Mucosa of descending colon (tissue), 3 donors: Measurements from ENCODE around the gene ABCA8. TPM values are rescaled to one million over a fixed set of nuclear protein-coding genes. Genes with fewer than 3 reads are reported as not detected.

Source experiments
- ATAC-seq: fragments of 200-7000 bp; cut with Tn5 transposase; one replicate; pipeline ENCODE4 v1.9.1; 2020; ENCODE audit warnings: mild to moderate bottlenecking, moderate library complexity
- DNase-seq, 3 donors: peaks; one replicate each; pipeline ENCODE4 v3.0.0-alpha.2; 2020
- H3K36me3 ChIP-seq: fragments of 200-600 bp; one replicate; pipeline ENCODE4 v1.8.0; 2021; ENCODE audit warnings: low read depth, mild to moderate bottlenecking
- H3K4me1 ChIP-seq: fragments of 200-600 bp; one replicate; pipeline ENCODE4 v1.8.0; 2021; ENCODE audit warnings: low read depth, mild to moderate bottlenecking
- H3K4me3 ChIP-seq: fragments of 200-600 bp; one replicate; pipeline ENCODE4 v1.8.0; 2021; ENCODE audit warnings: mild to moderate bottlenecking
- H3K9me3 ChIP-seq: fragments of 200-600 bp; one replicate; pipeline ENCODE4 v1.8.0; 2021; ENCODE audit warnings: mild to moderate bottlenecking
- intact Hi-C, 2 donors: fragments of 100-400 bp; cut with DNase I in 1 of 2; cut with micrococcal nuclease in 1 of 2; formaldehyde crosslinking; loops; one replicate each; pipeline versions ENCODE4 v1.11.0 to v1.11.1; 2022; cut with DNase I, micrococcal nuclease
- total RNA-seq, 3 donors: library from RNA; stranded (reverse); fragmentation: NEBNext Ultra II Directional in 2 of 3; extraction: Animal tissue kit (Norgen Biotek cat#: 25700) in 2 of 3; gene quantifications; one replicate each; pipeline versions ENCODE4 v1.2.1 to v1.2.4, GENCODE V29; 2021 to 2023
- TF ChIP-seq, protein P1 (sequence below): fragments of 200-600 bp; IDR thresholded peaks from one replicate; pipeline ENCODE4 v1.8.0; 2022; ENCODE audit warnings: antibody characterized with exemption, mild to moderate bottlenecking
- donor health status: DM: no; HTN: no; CAD: no; lungs with moderate emphysema.
- donor health status: DM: no; HTN: no; CAD: no.
- donor health status: DM: no; HTN: yes; CAD: no.

ABCA8 gene
- total RNA-seq, 3 donors from 2014 or later: 6.0 to 42.1 (median 13.1) TPM

- DNase-seq: no peak
- TF ChIP-seq, protein P1, sequence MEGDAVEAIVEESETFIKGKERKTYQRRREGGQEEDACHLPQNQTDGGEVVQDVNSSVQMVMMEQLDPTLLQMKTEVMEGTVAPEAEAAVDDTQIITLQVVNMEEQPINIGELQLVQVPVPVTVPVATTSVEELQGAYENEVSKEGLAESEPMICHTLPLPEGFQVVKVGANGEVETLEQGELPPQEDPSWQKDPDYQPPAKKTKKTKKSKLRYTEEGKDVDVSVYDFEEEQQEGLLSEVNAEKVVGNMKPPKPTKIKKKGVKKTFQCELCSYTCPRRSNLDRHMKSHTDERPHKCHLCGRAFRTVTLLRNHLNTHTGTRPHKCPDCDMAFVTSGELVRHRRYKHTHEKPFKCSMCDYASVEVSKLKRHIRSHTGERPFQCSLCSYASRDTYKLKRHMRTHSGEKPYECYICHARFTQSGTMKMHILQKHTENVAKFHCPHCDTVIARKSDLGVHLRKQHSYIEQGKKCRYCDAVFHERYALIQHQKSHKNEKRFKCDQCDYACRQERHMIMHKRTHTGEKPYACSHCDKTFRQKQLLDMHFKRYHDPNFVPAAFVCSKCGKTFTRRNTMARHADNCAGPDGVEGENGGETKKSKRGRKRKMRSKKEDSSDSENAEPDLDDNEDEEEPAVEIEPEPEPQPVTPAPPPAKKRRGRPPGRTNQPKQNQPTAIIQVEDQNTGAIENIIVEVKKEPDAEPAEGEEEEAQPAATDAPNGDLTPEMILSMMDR: no peak
- Histone ChIP-seq H3K4me3 (no peak overlapping the region), H3K36me3 (no peaks in the 10 kb centered on the region), H3K4me1 (no peaks in the 10 kb centered on the region), H3K9me3 (peaks cover 5% of the 10 kb centered on the region)
- intact Hi-C loops: no loop called here
- ATAC-seq: no peak
These were observed 93.6 kb downstream of the ABCA8 start for GRCh38 chr17:68861602-68862001.

DNA sequence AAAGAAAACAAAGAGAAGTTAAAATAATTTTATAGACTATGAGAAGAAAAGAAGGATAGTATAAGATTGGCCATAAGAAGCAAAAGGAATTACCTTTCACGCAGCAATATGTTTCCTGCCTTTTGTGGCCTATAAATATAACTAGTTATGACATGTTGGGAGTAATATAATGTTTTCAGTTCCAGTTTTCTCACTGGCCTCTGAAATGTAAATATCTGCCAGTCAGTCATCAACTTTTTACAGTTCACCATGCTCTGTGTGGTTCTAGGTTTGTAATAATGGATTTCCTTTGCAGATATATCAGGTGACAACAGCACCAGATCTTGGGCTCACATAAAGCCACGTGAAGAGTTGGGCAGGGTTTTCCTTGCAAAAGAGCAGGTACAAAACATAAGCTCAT, 94.3 kb downstream of the ABCA8 start:
- ATAC-seq (no peak), DNase-seq (no peak)
- intact Hi-C loops: no loop called here
- Histone ChIP-seq H3K36me3 (no peaks in the 10 kb centered on the region), H3K4me3 (no peak overlapping the region), H3K9me3 (peaks cover 5% of the 10 kb centered on the region), H3K4me1 (no peaks in the 10 kb centered on the region)
- TF ChIP-seq, protein P1: no peak

DNA sequence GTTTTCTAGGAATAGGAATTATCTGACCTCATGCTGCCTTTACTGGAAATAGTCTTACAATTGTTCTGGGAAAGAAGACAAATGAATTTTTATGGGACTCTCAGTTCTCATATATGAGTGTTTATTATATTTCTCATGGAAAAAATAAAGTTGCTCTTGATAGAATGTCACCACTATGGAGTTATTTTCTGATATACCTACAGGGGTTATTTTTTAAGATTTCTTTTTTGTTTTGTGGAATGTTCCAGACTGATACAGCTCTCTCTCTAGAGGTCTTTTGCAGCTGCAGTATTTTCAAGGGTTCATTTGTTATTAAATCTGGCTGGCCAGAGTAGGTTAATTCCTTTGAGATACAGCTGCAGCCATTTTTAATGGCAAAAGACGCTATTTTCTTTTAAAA, 100.7 kb downstream of the ABCA8 start:
- intact Hi-C loops: no loop called here
- no peak for DNase-seq
- Histone ChIP-seq H3K4me1 (no peaks in the 10 kb centered on the region), H3K9me3 (peaks cover 5% of the 10 kb centered on the region), H3K4me3 (no peak overlapping the region), H3K36me3 (no peaks in the 10 kb centered on the region)
- ATAC-seq: no peak
- TF ChIP-seq, protein P1: no peak

DNA sequence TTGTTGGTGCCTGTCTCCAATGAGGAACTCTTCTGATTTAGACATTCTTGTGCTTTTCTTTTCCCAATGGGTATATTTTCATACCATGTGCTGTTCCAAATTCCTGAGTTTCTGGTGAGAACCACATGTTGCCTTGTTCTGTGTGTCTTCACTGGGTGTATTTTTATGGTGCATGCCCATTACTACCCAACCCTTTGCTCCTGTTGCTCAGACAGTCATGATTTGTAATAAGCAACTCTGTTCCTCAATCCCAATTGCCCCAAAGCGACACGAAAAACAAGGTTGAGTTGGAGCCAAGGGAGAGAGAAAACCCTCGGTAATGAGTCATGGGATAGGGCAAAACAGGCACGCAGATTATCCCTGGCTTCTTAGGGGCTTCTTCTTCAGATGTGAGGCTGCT, 101.8 kb downstream of the ABCA8 start:
- Histone ChIP-seq H3K36me3 (no peaks in the 10 kb centered on the region), H3K9me3 (no peaks in the 10 kb centered on the region), H3K4me3 (no peak overlapping the region), H3K4me1 (no peaks in the 10 kb centered on the region)
- DNase-seq (no peak), ATAC-seq (no peak)
- intact Hi-C loops: no loop called here
- TF ChIP-seq, protein P1: no peak

DNA sequence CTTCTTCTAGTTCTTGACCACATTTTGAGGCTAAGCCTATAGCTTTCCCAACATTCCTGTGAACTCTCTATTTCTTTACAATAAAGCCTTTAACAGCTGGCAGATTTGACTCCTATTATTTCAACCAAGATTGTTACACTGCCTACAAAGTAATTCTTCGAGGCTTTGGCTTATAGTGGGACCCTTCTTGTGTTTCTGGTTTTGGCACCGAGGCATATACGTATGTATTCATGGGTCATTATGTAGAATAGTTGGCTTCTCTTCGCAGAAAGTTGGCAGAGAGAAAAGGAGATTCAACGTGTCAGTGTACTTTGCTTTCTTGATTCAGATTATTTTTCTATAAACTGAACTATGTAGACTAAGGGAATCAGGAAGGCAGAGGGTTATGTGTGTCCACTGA, 102.2 kb downstream of the ABCA8 start:
- intact Hi-C loops: no loop called here
- no peak overlapping the region for H3K4me3 ChIP-seq
- H3K36me3 ChIP-seq: no peaks in the 10 kb centered on the region
- TF ChIP-seq, protein P1: no peak
- no peaks in the 10 kb centered on the region for H3K9me3 ChIP-seq
- DNase-seq: no peak
- no peak for ATAC-seq
- no peaks in the 10 kb centered on the region for H3K4me1 ChIP-seq

DNA sequence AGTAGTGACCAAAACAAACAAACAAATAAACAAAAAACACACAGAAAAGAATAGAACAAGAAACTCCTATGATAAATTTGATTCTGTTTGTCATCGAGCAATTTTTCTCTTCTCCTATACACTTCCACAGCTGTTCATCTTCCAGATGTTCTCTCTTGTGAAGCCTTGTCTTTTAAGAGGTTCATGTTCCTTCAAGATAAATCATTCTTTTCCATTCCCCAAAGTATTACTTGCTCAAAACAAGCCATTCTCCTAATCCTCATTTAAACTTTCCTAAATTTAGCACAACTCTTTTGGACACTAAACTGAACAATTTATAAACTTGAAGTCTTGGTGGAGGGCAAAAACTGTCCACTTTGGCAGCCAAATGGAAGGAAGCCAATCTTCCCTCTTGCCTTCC, 103.3 kb downstream of the ABCA8 start:
- DNase-seq (no peak), ATAC-seq (no peak)
- Histone ChIP-seq H3K4me1 (no peaks in the 10 kb centered on the region), H3K36me3 (no peaks in the 10 kb centered on the region), H3K4me3 (no peak overlapping the region), H3K9me3 (no peaks in the 10 kb centered on the region)
- TF ChIP-seq, protein P1: no peak
- intact Hi-C loops: no loop called here
